Transverse colon (tissue), 3 donors: ENCODE data around the gene KDM5C.

Source experiments
- CTCF ChIP-seq, 5 experiments: fragments of 200-600 bp in 3 of 5; fragments of 450-650 bp in 2 of 5; sonication (generic) in 3 of 5; IDR thresholded peaks; 1 replicate in 2 of 5; 2 replicates in 3 of 5; pipeline ENCODE4 v1.5.1; 2016 to 2017; ENCODE audit warnings: antibody characterized with exemption in 5 of 5, inconsistent platforms in 3 of 5, mild to moderate bottlenecking in 2 of 5, moderate library complexity in 1 of 5
- EP300 ChIP-seq: sonication (generic); formaldehyde crosslinking; IDR thresholded peaks from one replicate; pipeline ENCODE4 v1.6.1; 2017; ENCODE audit warnings: antibody characterized with exemption, low read depth
- POLR2A ChIP-seq: fragments of 450-650 bp; IDR thresholded peaks from one replicate; pipeline ENCODE4 v1.6.1; 2016; ENCODE audit warnings: antibody characterized with exemption, mild to moderate bottlenecking, moderate library complexity

- TF ChIP-seq CTCF (IDR thresholded peaks at IDR 0.05) (no peak), POLR2A (no peak), EP300 (no peak)
Observed at GRCh38 chrX:53250556-53250955, 25.5 kb upstream of the KDM5C start.
